ENCODE results near the gene MAK. TPM values are rescaled to one million over a fixed set of nuclear protein-coding genes. Genes with fewer than 3 reads are reported as not detected.
A peak's percentile ranks its signal among the peaks of the same experiment; 100 is the strongest.
"Not testable (repeated sequence)": the region's sequence is repeated elsewhere in the genome, so short reads cannot be mapped to it uniquely, and the experiment has no call there.

The MAK gene, protein sequence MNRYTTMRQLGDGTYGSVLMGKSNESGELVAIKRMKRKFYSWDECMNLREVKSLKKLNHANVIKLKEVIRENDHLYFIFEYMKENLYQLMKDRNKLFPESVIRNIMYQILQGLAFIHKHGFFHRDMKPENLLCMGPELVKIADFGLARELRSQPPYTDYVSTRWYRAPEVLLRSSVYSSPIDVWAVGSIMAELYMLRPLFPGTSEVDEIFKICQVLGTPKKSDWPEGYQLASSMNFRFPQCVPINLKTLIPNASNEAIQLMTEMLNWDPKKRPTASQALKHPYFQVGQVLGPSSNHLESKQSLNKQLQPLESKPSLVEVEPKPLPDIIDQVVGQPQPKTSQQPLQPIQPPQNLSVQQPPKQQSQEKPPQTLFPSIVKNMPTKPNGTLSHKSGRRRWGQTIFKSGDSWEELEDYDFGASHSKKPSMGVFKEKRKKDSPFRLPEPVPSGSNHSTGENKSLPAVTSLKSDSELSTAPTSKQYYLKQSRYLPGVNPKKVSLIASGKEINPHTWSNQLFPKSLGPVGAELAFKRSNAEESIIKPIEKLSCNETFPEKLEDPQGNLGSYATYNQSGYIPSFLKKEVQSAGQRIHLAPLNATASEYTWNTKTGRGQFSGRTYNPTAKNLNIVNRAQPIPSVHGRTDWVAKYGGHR
- total RNA-seq = under 1 TPM in 2 of 4 donors, not detected in 2; 0.59 to 0.90 TPM

DNA sequence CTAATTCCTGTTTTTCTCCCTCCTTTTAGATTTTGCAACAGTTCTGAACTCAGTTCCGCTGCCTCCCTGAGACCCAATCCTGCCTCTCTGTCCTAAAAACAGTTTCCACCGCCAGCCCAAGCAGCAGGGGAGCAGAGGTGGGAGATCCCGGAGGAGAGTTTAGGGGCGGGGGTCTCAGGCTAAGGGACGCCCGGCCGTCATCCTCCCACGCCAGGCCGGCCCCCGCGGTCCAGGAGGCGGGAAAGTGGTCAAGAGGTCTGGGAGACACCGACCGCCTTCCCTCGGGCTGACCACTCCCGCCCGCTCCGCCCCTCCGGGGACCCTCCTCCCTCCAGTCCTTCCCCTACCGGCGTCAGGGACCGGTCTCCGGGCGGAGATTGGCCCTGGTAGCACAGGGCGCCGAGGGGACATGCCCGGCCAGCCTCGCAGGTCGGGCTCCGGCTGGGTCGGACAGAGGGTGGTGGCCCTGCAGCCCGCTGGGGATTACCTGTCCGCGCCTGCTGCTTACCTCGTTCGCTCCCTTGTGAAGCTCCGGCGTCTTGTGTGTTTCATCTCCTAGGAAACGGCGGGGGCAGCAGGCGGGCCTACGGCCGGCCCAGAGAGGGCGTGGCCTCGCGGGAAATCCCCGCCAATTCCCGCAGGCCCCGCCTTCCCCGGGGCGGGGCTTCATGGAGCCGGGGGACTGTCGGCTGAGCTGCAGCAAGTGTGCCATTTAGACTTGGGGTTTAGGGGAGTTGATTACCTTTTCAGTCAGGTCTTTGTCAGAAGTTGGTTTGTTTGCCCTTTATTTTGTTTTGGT, at the start of gene MAK:
TSS of gene MAK (minus strand) at position 545 of the 799 bp plus-strand sequence. CDS start 7,891 bp downstream, outside the sequence.
- H3K4me1 ChIP-seq = peaks cover 0 to 24% (median 11%) of the 10 kb centered on the region in 4 donors
- H3K27me3 ChIP-seq = no peaks in the 10 kb centered on the region
- peaks cover 0 to under 1% (median 0%) of the 10 kb centered on the region in 4 donors for H3K9me3 ChIP-seq
- peak; percentile 59 to 64 for DNase-seq (ENCODE audit: low spot score in 2 of 2)
- WGBS, 2 donors = 0 to 1% methylated on average over 35 to 50 of the region's 53 CpGs
- H3K36me3 ChIP-seq = no peaks in the 10 kb centered on the region
- peak in 1 of 2 donors; percentile 36 for TF ChIP-seq POLR2A (IDR thresholded peaks at IDR 0.05)
- peak in 1 of 2 donors; percentile 56 for TF ChIP-seq EP300 (IDR thresholded peaks at IDR 0.05)
- TF ChIP-seq, protein P1, sequence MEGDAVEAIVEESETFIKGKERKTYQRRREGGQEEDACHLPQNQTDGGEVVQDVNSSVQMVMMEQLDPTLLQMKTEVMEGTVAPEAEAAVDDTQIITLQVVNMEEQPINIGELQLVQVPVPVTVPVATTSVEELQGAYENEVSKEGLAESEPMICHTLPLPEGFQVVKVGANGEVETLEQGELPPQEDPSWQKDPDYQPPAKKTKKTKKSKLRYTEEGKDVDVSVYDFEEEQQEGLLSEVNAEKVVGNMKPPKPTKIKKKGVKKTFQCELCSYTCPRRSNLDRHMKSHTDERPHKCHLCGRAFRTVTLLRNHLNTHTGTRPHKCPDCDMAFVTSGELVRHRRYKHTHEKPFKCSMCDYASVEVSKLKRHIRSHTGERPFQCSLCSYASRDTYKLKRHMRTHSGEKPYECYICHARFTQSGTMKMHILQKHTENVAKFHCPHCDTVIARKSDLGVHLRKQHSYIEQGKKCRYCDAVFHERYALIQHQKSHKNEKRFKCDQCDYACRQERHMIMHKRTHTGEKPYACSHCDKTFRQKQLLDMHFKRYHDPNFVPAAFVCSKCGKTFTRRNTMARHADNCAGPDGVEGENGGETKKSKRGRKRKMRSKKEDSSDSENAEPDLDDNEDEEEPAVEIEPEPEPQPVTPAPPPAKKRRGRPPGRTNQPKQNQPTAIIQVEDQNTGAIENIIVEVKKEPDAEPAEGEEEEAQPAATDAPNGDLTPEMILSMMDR (IDR thresholded peaks at IDR 0.05) = no peak
- H3K27ac ChIP-seq = peak within 1 kb of the TSS in 3 of 4 donors; percentile 23 to 82 (median 50)
- peak within 1 kb of the TSS; percentile 50 to 90 (median 68) for H3K4me3 ChIP-seq

DNA sequence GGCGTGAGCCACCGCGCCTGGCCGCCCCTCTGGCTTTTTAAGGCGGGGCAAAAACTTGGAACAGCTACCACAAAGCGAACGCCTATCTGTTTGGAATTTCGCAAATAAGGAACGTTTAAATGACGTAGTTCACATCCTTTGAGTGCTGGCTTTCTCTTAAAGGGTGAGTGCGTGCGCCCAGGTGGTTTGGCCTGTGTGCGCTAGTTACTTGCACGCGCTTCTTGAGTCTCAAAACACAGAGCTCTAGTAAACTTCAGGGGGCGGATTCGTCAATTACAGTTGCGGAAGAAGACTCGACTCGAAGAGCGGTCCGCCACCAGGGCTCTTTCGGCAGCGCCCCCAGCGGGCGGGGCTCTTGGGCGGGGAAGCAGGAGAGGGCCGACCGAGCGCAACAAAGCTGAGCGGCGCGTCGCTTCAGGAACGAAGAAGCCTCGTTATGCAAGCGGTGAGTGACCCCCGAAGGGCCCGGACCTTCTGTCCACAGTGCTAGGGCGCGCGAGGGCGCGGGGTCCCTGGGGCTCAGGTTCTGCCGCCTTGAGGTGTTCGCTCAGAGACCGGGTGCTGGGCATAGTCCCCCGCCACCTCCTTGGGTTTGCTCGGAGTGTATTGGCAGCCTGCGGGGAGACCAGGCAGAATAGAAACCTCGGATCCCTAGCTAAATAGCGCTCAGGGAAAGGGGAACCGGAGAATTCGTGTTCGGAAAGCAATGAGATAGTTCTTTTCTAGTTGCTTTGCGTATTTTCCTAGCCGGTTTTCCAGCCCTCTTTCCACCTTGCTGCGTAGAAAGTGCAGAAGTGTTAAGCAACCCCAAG, 48.6 kb upstream of the MAK start, which contains the start of gene SYCP2L:
TSS of gene SYCP2L (plus strand) at position 362 of the 812 bp plus-strand sequence. CDS start at position 437, 75 bp downstream.
- peak in 1 of 2 donors; percentile 40 for DNase-seq (ENCODE audit: low spot score in 2 of 2)
- Histone ChIP-seq H3K36me3 (no peaks in the 10 kb centered on the region), H3K4me3 (peak within 1 kb of the TSS; percentile 21 to 57 (median 26)), H3K4me1 (peaks cover 0 to 35% (median 9%) of the 10 kb centered on the region in 4 donors), H3K27me3 (peaks cover 0 to 58% of the 10 kb centered on the region in 2 donors), H3K9me3 (no peaks in the 10 kb centered on the region), H3K27ac (peak within 1 kb of the TSS in 1 of 4 donors; percentile 77)
- TF ChIP-seq, protein P1 (IDR thresholded peaks at IDR 0.05) = peak in 2 of 5 experiments; percentile 23 to 27
- TF ChIP-seq POLR2A (IDR thresholded peaks at IDR 0.05) (no peak), EP300 (IDR thresholded peaks at IDR 0.05) (peak in 1 of 2 donors; percentile 24)
- WGBS, 2 donors = 2 to 5% methylated on average over 45 to 48 of the region's 58 CpGs

DNA sequence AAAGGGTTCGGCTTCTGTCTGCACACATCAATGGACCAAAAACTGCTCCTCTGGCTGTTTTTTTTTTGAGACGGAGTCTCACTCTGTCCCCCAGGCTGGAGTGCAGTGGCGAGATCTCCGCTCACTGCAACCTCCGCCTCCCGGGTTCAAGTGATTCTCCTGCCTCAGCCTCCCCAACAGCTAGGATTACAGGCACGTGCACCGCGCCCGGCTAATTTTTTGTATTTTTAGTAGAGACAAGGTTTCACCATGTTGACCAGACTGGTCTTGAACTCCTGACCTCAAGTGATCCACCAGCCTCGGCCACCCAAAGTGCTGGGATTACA, 48.0 kb upstream of the MAK start:
- H3K4me3 ChIP-seq = peak overlapping the region; percentile 21 to 57 (median 26)
- peaks cover 0 to 63% of the 10 kb centered on the region in 2 donors for H3K27me3 ChIP-seq
- H3K9me3 ChIP-seq; H3K27ac ChIP-seq; H3K36me3 ChIP-seq; DNase-seq (ENCODE audit: low spot score in 2 of 2): not testable (repeated sequence)
- peaks cover 0 to 39% (median 11%) of the 10 kb centered on the region in 4 donors for H3K4me1 ChIP-seq
- WGBS, 2 donors = 25 to 31% methylated on average over 11 of the region's 11 CpGs

DNA sequence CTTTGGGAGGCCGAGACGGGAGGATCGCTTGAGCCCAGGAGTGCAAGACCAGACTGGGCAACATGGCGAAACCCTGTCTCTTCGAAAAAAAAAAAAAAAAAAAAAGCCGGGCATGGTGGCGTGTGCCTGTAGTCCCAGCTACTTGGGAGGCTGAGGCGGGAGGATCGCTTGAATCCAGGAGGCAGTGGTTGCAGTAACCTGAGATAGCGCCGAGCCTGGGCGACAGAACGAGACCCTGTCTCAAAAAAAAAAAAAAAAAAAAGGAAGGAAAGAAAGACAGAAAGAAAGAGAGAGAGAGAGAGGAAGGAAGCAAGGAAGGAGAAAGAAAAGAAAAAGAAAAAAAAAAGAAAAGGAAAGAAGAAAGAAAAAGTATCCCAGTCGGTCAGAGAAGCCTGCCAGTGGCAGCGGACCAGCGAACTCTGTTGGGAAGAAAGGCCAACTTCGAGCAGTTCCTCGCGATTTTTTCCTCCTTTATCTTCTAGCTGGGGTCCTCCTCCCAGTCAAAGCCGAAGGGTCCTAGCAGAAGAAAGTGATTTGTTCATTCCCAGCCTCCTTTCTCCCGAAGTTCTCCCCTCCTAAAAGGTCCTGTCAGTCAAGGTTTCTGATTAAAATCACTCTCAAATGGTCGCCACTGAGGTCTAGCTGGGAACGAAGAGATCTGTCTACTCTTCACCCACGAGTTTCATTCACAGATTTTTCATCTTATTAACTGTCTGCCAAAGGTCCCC, 46.1 kb upstream of the MAK start:
- no peak for DNase-seq (ENCODE audit: low spot score in 2 of 2)
- H3K9me3 ChIP-seq = no peaks in the 10 kb centered on the region
- WGBS, 2 donors = 20 to 24% methylated on average over 24 of the region's 24 CpGs
- no peak overlapping the region for H3K27ac ChIP-seq
- H3K27me3 ChIP-seq = peaks cover 0 to 77% of the 10 kb centered on the region in 2 donors
- no peak for TF ChIP-seq POLR2A (IDR thresholded peaks at IDR 0.05)
- no peak for TF ChIP-seq EP300 (IDR thresholded peaks at IDR 0.05)
- TF ChIP-seq, protein P1 (IDR thresholded peaks at IDR 0.05) = no peak
- H3K4me1 ChIP-seq = peaks cover 0 to 39% (median 11%) of the 10 kb centered on the region in 4 donors
- H3K36me3 ChIP-seq = no peaks in the 10 kb centered on the region
- H3K4me3 ChIP-seq = no peak overlapping the region

All from tibial nerve (tissue), 4 donors.